Testis (tissue), 3 donors: Measurements from ENCODE around the gene GABRD. TPM values are rescaled to one million over a fixed set of nuclear protein-coding genes. Genes with fewer than 3 reads are reported as not detected.

Experiments used
- DNase-seq: peaks from one replicate; pipeline ENCODE4 v3.0.0-alpha.2; 2019
- H3K27ac ChIP-seq, 2 donors: fragments of 200-600 bp; sonication (generic); one replicate each; pipeline ENCODE4 v1.5.1; 2019
- H3K27me3 ChIP-seq: fragments of 200-600 bp; sonication (generic); one replicate; pipeline ENCODE4 v1.5.1; 2019
- H3K36me3 ChIP-seq: fragments of 200-600 bp; sonication (generic); one replicate; pipeline ENCODE4 v1.5.1; 2017; ENCODE audit warnings: low read depth; ENCODE audit errors: missing control alignments
- H3K4me1 ChIP-seq: fragments of 200-600 bp; sonication (generic); one replicate; pipeline ENCODE4 v1.5.1; 2019
- H3K4me3 ChIP-seq, 2 donors: fragments of 200-600 bp; sonication (generic); one replicate each; pipeline ENCODE4 v1.5.1; 2017 to 2019
- H3K9me3 ChIP-seq: fragments of 200-600 bp; sonication (generic); one replicate; pipeline ENCODE4 v1.5.1; 2017
- CTCF ChIP-seq, 3 experiments: fragments of 450-650 bp in 2 of 3; fragments of 200-600 bp in 1 of 3; sonication (generic) in 1 of 3; IDR thresholded peaks; one replicate each; pipeline ENCODE4 v1.5.1; 2016 to 2019; ENCODE audit warnings: antibody characterized with exemption in 3 of 3, mild to moderate bottlenecking in 2 of 3, moderate library complexity in 1 of 3
- POLR2A ChIP-seq: fragments of 450-650 bp; IDR thresholded peaks from one replicate; pipeline ENCODE4 v1.6.1; 2017; ENCODE audit warnings: antibody characterized with exemption, mild to moderate bottlenecking, moderate library complexity
- WGBS, 2 donors: methylation state at CpG; one replicate each; pipeline ENCODE4 v1.1.5; 2018; 5-methylcytosine and 5-hydroxymethylcytosine counted together
- intact Hi-C: fragments of 100-400 bp; cut with DNase I; formaldehyde crosslinking; loops from one replicate; pipeline ENCODE4 v1.15.1; 2023; ENCODE audit warnings: low total_unique reads
- polyA plus RNA-seq: library from polyadenylated mRNA; stranded (reverse); fragments of 350-450 nt; fragmentation: Illumina TruSeq; extraction: RNeasy Lipid Tissue Mini Kit (QIAGEN cat#74804); gene quantifications from one replicate; pipeline ENCODE4 v1.2.3, GENCODE V29; 2014; ENCODE audit warnings: low read depth, low replicate concordance; ENCODE audit not compliant: insufficient read depth
- total RNA-seq, 2 donors: library from RNA; depleted of rRNA; stranded (reverse); fragments of >200 nt; gene quantifications; one replicate each; pipeline ENCODE4 v1.2.3, GENCODE V29; 2016

The GABRD gene
- total and polyA plus RNA-seq, 3 donors from 2014 or later: 7.8 to 18.1 (median 16.9) TPM

GRCh38 chr1:2021550-2021949, 2.4 kb downstream of the GABRD start:
- intact Hi-C loops: no loop called here
- WGBS, 2 donors: 92 to 93% methylated on average over 6 to 25 of the region's 25 CpGs

GRCh38 chr1:2022063-2022770, 3.1 kb downstream of the GABRD start:
- no peak overlapping the region for H3K4me3 ChIP-seq
- intact Hi-C loops: no loop called here
- no peaks in the 10 kb centered on the region for H3K36me3 ChIP-seq
- H3K27ac ChIP-seq: no peak overlapping the region
- 62 to 76% methylated on average over 12 to 21 of the region's 21 CpGs for WGBS, 2 donors
- H3K4me1 ChIP-seq: peaks cover 12% of the 10 kb centered on the region
- TF ChIP-seq POLR2A (no peak), CTCF (IDR thresholded peaks at IDR 0.05) (no peak)
- H3K27me3 ChIP-seq: no peaks in the 10 kb centered on the region
- H3K9me3 ChIP-seq: no peaks in the 10 kb centered on the region
- no peak for DNase-seq

More at GRCh38 chr1:2021550-2021949, 2.4 kb downstream of the GABRD start:
- DNase-seq: no peak
- Histone ChIP-seq H3K36me3 (no peaks in the 10 kb centered on the region), H3K27me3 (no peaks in the 10 kb centered on the region), H3K9me3 (no peaks in the 10 kb centered on the region), H3K4me1 (peaks cover 12% of the 10 kb centered on the region), H3K4me3 (no peak overlapping the region), H3K27ac (no peak overlapping the region)
- no peak for TF ChIP-seq CTCF (IDR thresholded peaks at IDR 0.05)
- TF ChIP-seq POLR2A: no peak

GRCh38 chr1:2023187-2023586, 4.0 kb downstream of the GABRD start:
- DNase-seq: no peak
- intact Hi-C loops: no loop called here
- no peaks in the 10 kb centered on the region for H3K9me3 ChIP-seq
- H3K27me3 ChIP-seq: no peaks in the 10 kb centered on the region
- peaks cover 12% of the 10 kb centered on the region for H3K4me1 ChIP-seq
- no peak for TF ChIP-seq POLR2A
- no peak for TF ChIP-seq CTCF (IDR thresholded peaks at IDR 0.05)
- WGBS, 2 donors: 88 to 93% methylated on average over 4 to 9 of the region's 9 CpGs
- H3K36me3 ChIP-seq: no peaks in the 10 kb centered on the region
- no peak overlapping the region for H3K4me3 ChIP-seq
- H3K27ac ChIP-seq: no peak overlapping the region

- TF ChIP-seq CTCF (IDR thresholded peaks at IDR 0.05): no peak
- no peak for TF ChIP-seq POLR2A
- no peak for DNase-seq
- no peaks in the 10 kb centered on the region for H3K36me3 ChIP-seq
- H3K4me3 ChIP-seq: no peak overlapping the region
- 91% methylated on average over 10 of the region's 10 CpGs; no CpG with 5 or more reads in 1 of the 2 donors for WGBS, 2 donors
- no peaks in the 10 kb centered on the region for H3K9me3 ChIP-seq
- peaks cover 12% of the 10 kb centered on the region for H3K4me1 ChIP-seq
- intact Hi-C loops: no loop called here
- no peak overlapping the region for H3K27ac ChIP-seq
- H3K27me3 ChIP-seq: no peaks in the 10 kb centered on the region
Measured at GRCh38 chr1:2024451-2024850, 5.3 kb downstream of the GABRD start.

GRCh38 chr1:2024887-2025286, 5.7 kb downstream of the GABRD start:
- intact Hi-C loops: no loop called here
- H3K27ac ChIP-seq: no peak overlapping the region
- H3K9me3 ChIP-seq: no peaks in the 10 kb centered on the region
- no peak overlapping the region for H3K4me3 ChIP-seq
- no peaks in the 10 kb centered on the region for H3K36me3 ChIP-seq
- peaks cover 12% of the 10 kb centered on the region for H3K4me1 ChIP-seq
- H3K27me3 ChIP-seq: no peaks in the 10 kb centered on the region
- DNase-seq: no peak
- WGBS, 2 donors: 88 to 100% methylated on average over 5 to 18 of the region's 18 CpGs
- TF ChIP-seq POLR2A (no peak), CTCF (IDR thresholded peaks at IDR 0.05) (no peak)
